GM15510 (cell line): Measurements from ENCODE around the gene RAPGEF2.

Experiments
- POLR2A ChIP-seq: IDR thresholded peaks from 3 replicates; pipeline ENCODE4 v1.6.1; 2011; ENCODE audit warnings: borderline replicate concordance; ENCODE audit not compliant: insufficient read length; ENCODE audit errors: extremely low read depth

The RAPGEF2 gene

GRCh38 chr4:159146488-159146887 is 43.6 kb downstream of the RAPGEF2 start:
- no peak for TF ChIP-seq POLR2A

DNA sequence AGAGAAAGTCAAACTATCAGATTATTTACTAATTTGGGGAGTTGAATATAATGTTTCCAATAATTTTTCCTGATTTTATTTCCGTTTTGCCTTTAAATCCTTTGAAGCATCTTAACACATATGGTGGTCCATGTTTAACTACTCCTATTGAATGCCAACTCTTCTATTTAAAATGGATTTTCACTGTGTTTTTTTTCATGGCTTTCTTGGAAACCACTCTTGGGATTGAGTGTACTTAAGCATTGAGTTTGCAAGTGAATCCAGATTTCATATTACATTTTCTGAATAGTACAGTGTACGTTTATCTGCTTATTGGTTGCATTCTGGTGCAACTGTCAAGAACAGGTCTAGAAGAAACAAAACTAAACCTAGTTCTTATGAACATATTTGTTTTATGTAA is 45.6 kb downstream of the RAPGEF2 start:
- TF ChIP-seq POLR2A: no peak

DNA sequence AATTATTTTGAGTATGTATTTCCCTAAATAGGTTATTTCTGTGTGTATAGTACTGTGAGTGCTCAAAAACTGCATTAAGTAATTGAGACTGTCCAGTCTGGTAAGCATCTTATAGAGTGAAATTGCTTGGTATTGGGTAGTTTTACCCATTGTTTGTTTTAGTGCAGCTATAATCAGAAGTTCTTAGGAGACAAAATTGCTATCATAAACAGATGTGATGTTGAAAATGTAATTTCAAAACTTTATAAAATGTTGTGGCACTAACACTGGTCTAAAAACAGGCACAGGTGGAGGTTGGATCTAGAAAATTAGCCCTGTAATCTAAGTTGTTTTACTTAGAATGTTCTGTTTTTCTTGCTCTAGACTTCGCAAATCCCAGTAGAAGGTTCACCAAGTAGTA is 46.8 kb downstream of the RAPGEF2 start:
- TF ChIP-seq POLR2A: no peak

- no peak for TF ChIP-seq POLR2A
These were observed 47.5 kb downstream of the RAPGEF2 start for GRCh38 chr4:159150396-159150795.

GRCh38 chr4:159150821-159151390 is 48.0 kb downstream of the RAPGEF2 start:
- no peak for TF ChIP-seq POLR2A

DNA sequence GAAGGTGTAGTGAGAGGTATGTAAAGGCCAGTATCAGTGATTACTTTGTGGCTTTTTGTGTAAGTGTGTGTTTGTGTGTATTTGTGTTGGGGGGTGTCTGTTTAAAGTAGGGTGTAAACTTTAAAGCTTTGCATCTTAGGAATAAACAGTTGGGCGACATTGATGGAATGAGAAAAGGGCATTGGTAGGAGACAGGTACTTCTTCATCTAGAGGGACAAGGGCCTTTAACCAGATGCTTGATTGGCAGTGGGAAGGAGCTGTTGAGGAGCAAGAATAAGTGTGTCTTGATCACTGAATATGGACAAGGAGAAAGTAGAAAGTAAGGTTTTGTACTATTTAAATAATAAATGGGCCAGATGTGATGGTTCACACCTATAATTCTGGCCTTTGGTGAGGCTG is 48.8 kb downstream of the RAPGEF2 start:
- TF ChIP-seq POLR2A: no peak

DNA sequence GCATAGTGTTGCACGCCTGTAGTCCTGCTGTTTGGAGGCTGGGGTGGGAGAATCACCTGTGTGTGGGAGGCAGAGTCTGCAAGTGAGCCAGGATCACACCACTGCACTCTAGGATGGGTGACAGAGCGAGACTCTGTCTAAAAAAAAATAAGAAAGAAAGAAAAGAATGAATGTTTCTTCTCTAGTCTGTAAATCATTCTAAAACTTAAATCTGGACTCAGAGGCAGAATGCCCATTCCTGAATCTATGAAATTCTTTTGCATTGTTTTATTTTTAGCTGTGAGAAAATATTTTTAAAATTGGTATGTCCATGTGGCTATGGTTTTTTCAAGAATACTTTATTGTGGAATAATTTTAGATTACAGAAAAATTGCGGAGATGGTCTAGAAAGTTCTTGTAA is 49.3 kb downstream of the RAPGEF2 start:
- TF ChIP-seq POLR2A: no peak

- TF ChIP-seq POLR2A: no peak
These were observed 50.8 kb downstream of the RAPGEF2 start for GRCh38 chr4:159153669-159154068.

DNA sequence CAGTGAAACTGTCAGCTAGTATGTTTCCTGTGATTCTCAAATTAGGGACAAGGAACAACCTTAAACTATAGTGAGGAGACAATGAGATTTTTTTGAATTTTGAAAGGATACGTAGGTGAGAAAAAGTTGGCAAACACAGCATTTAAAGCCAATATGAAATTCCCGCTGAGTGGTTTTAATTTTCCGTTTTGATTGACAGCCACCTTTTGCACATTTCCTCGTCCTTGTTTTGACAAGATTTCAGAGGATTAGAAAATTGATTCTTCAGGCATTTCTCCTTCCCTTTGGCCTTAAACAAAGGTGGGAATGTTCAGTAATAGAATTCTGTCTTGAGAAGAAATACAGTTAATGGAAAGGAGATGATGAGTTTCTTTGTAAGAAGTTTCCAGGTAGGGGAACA is 52.2 kb downstream of the RAPGEF2 start:
- no peak for TF ChIP-seq POLR2A

- TF ChIP-seq POLR2A: no peak
These were observed 55.3 kb downstream of the RAPGEF2 start for GRCh38 chr4:159158083-159158617.

DNA sequence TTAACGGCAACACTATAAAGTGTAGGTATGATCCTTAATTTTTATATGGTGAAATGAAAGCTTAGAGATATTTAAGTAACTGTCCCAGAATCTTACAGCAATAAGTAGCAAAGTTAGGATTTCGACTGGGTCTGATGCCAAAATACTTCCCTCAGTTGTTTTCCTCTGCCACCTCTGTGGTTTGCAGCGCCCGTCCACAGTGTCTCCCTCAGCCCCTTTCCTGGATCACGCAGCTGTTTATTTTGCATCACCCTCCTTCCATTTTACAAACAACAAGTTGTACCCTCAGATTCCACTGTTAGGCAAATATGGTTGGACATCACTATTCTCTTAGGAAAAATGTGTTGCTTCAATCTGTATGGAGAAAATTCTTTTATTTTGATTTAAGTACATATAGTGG is 56.1 kb downstream of the RAPGEF2 start:
- TF ChIP-seq POLR2A: no peak

DNA sequence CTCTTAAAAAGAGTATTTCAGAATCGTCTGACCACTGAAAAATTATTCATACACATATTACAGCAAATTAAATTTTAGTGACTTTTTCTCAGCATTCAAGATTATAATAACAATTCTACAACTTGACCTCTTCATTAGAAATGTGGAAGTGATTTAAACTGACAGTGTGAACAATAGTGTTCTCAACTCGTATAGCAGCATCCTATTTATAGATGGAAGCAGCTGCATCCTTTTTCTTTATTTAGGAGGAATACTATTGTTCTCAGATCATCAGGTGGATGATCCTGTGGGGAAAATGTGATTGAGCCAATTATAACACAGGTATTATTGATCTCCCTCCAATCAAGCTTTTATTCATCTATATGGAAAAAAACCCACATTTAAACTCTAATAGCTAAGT is 56.7 kb downstream of the RAPGEF2 start:
- no peak for TF ChIP-seq POLR2A

DNA sequence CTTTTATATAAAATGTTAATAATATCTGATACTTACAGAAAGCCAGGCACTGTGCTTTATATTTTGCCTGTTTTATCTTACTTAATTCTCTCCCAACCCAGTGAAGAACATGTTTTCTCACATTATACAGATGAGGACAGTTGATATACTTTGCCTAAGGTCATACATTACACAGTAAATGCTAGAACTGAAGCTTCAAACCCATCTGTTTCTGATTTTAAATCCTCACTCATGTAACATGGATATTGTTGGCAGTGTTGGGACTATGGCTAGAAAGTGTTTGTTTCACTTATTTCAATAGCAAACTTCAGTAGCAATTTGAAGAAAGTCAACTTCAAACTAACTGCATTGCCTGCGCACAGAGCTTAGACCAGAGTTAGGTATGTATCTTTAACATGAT is 57.4 kb downstream of the RAPGEF2 start:
- no peak for TF ChIP-seq POLR2A

GRCh38 chr4:159162576-159162975 is 59.7 kb downstream of the RAPGEF2 start:
- no peak for TF ChIP-seq POLR2A

DNA sequence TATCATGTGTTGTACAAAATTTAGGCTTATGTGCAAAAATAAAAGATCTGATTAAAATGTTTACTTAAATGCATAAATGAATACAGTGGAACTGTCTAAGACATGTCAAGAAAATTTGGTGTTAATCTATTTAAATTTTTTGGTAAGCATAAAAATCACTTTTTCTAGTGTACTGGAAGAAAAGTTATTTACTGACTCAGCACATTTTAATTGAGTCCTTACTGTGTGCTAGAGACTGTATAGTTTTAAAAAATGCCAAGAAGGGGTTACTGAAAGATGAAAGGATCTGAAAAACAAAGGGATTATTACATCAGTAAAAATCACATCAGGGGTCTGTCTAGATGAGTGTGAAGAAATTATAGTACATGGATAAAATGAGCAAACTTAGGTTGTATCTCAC is 60.6 kb downstream of the RAPGEF2 start:
- no peak for TF ChIP-seq POLR2A

- TF ChIP-seq POLR2A: no peak
These were observed 66.8 kb downstream of the RAPGEF2 start for GRCh38 chr4:159169404-159170302.
